PFSK-1 (cell line): Measurements from ENCODE around the gene ACBD3.

Experiments
- FOXP2 ChIP-seq: optimal IDR thresholded peaks from 2 replicates; pipeline ENCODE3; 2011; ENCODE audit warnings: borderline replicate concordance, control low read depth, inconsistent platforms; ENCODE audit not compliant: insufficient read depth; ENCODE audit errors: extremely low read length, extremely low read depth
- POLR2AphosphoS5 ChIP-seq: IDR thresholded peaks from 2 replicates; pipeline ENCODE4 v1.6.1; 2012; ENCODE audit warnings: low read depth, mild to moderate bottlenecking, control low read depth, low read length, moderate library complexity
- REST ChIP-seq, 2 experiments: IDR thresholded peaks; 2 replicates each; pipeline versions ENCODE4 v1.6.1 to v1.8.0; 2011 to 2012; ENCODE audit warnings: low read depth in 2 of 2, low read length in 2 of 2, control low read depth in 1 of 2, inconsistent platforms in 1 of 2, mild to moderate bottlenecking in 1 of 2, moderate library complexity in 1 of 2; ENCODE audit not compliant: insufficient read depth in 1 of 2
- SIN3A ChIP-seq: IDR thresholded peaks from 2 replicates; pipeline ENCODE4 v1.6.1; 2012; ENCODE audit warnings: mild to moderate bottlenecking, low read length, moderate library complexity, borderline replicate concordance; ENCODE audit not compliant: insufficient read depth
- TAF1 ChIP-seq: IDR thresholded peaks from 2 replicates; pipeline ENCODE4 v1.6.1; 2012; ENCODE audit warnings: low read length, control low read depth, borderline replicate concordance; ENCODE audit not compliant: insufficient read depth

GRCh38 chr1:226135059-226135651 lies 51.4 kb downstream of the ACBD3 start:
- TF ChIP-seq POLR2AphosphoS5 (no peak), REST (IDR thresholded peaks at IDR 0.05; ENCODE audit: insufficient read depth in 1 of 2, low read depth in 2 of 2, low read length in 2 of 2) (no peak), SIN3A (no peak), TAF1 (no peak), FOXP2 (no peak)
